ENCODE results near the gene PRIM2. TPM values are rescaled to one million over a fixed set of nuclear protein-coding genes. Genes with fewer than 3 reads are reported as not detected.
"Not testable (repeated sequence)": the region's sequence is repeated elsewhere in the genome, so short reads cannot be mapped to it uniquely, and the experiment has no call there.

PRIM2 gene
- total and polyA plus RNA-seq, 8 donors, result 4.9 to 126 (median 14.6) TPM; not detected in 1

DNA sequence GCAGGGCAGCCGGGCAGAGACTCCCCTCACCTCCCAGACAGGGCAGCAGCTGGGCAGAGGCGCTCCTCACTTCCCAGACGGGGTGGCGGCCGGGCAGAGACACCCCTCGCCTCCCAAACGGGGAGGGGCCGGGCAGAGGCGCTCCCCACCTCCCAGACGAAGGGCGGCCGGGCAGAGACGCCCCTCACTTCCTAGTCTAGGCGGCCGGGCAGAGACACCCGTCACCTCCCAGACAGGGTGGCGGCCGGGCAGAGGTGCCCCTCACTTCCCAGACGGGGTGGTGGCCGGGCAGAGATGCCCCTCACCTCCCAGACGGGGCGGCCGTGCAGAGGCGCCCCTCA is 6.6 kb upstream of the PRIM2 start:
- no peak for DNase-seq
- Histone ChIP-seq H3K9me3 (no peaks in the 10 kb centered on the region), H3K27ac (no peak overlapping the region), H3K4me3 (no peak overlapping the region), H3K36me3 (no peaks in the 10 kb centered on the region), H3K4me1 (peaks cover 0 to 16% (median 11%) of the 10 kb centered on the region in 4 donors), H3K27me3 (no peaks in the 10 kb centered on the region)
- 92 to 97% (median 96%) methylated on average over 6 to 24 of the region's 24 CpGs for WGBS, 5 donors
- intact Hi-C loops (cut with DNase I; ENCODE audit: low total_unique reads), result loop anchor here (10.0 kb wide), 1 partner anchor 96 kb away; no protein-coding TSS in a partner anchor
- TF ChIP-seq POLR2AphosphoS5 (IDR thresholded peaks at IDR 0.05) (no peak), EP300 (IDR thresholded peaks at IDR 0.05) (no peak), POLR2A (IDR thresholded peaks at IDR 0.05) (no peak)
- TF ChIP-seq, protein P1, sequence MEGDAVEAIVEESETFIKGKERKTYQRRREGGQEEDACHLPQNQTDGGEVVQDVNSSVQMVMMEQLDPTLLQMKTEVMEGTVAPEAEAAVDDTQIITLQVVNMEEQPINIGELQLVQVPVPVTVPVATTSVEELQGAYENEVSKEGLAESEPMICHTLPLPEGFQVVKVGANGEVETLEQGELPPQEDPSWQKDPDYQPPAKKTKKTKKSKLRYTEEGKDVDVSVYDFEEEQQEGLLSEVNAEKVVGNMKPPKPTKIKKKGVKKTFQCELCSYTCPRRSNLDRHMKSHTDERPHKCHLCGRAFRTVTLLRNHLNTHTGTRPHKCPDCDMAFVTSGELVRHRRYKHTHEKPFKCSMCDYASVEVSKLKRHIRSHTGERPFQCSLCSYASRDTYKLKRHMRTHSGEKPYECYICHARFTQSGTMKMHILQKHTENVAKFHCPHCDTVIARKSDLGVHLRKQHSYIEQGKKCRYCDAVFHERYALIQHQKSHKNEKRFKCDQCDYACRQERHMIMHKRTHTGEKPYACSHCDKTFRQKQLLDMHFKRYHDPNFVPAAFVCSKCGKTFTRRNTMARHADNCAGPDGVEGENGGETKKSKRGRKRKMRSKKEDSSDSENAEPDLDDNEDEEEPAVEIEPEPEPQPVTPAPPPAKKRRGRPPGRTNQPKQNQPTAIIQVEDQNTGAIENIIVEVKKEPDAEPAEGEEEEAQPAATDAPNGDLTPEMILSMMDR (IDR thresholded peaks at IDR 0.05), result no peak

DNA sequence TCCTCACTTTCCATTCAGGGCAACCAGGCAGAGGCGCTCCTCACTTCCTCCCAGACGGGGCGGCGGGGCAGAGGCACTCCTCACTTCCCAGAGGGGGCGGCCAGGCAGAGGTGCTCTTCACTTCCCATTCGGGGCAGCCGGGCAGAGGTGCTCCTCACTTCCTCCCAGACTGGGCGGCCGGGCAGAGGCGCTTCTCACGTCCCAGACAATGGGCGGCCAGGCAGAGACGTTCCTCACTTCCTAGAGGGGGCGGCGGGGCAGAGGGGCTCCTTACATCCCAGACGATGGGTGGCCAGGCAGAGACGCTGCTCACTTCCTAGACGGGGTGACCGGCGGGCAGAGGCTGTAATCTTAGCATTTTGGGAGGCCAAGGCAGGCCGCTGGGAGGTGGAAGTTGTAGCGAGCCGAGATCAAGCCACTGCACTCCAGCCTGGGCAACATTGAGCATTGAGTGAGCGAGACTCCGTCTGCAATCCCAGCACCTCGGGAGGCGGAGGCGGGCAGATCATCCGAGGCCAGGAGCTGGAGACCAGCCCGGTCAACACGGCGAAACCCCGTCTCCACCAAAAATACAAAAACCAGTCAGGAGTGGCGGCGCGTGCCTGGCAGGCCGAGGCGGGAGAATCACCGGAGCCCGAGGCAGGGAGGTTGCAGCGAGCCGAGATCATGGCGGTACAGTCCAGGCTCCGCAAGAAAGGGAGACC is 6.0 kb upstream of the PRIM2 start:
- not testable (repeated sequence) for H3K9me3 ChIP-seq, DNase-seq, H3K4me3 ChIP-seq, H3K27ac ChIP-seq, H3K36me3 ChIP-seq, H3K27me3 ChIP-seq
- intact Hi-C loops (cut with DNase I; ENCODE audit: low total_unique reads), result loop anchor here (10.0 kb wide), 1 partner anchor 97 kb away; no protein-coding TSS in a partner anchor
- H3K4me1 ChIP-seq, result peaks cover 0 to 21% (median 14%) of the 10 kb centered on the region in 4 donors
- 91 to 97% (median 95%) methylated on average over 22 to 44 of the region's 44 CpGs for WGBS, 5 donors

DNA sequence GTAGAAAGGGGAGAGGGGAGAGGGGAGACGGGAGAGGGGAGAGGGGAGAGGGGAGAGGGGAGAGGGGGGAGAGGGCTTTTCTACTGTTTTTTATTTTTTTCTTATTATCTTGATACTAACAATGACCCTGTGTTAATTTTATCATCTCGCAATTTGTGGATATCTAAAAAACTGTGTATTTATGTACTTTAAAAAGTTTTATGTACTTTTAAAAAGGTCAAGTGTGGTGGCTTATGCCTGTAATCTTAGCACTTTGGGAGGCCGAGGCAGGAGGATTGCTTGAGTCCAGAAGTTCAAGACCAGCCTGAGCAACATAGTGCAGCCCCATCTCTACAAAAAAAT is 5.5 kb upstream of the PRIM2 start:
- H3K27ac ChIP-seq, result no peak overlapping the region
- intact Hi-C loops (cut with DNase I; ENCODE audit: low total_unique reads), result loop anchor here (10.0 kb wide), 1 partner anchor 97 kb away; no protein-coding TSS in a partner anchor
- DNase-seq, result no peak
- H3K4me1 ChIP-seq, result peaks cover 0 to 21% (median 14%) of the 10 kb centered on the region in 4 donors
- no peak overlapping the region for H3K4me3 ChIP-seq
- H3K27me3 ChIP-seq, result no peaks in the 10 kb centered on the region
- no peak for TF ChIP-seq POLR2A (IDR thresholded peaks at IDR 0.05)
- no peak for TF ChIP-seq EP300 (IDR thresholded peaks at IDR 0.05)
- TF ChIP-seq, protein P1 (IDR thresholded peaks at IDR 0.05), result no peak
- no peak for TF ChIP-seq POLR2AphosphoS5 (IDR thresholded peaks at IDR 0.05)
- no peaks in the 10 kb centered on the region for H3K36me3 ChIP-seq
- H3K9me3 ChIP-seq, result no peaks in the 10 kb centered on the region
- 61 to 88% (median 79%) methylated on average over 2 to 3 of the region's 3 CpGs for WGBS, 5 donors

DNA sequence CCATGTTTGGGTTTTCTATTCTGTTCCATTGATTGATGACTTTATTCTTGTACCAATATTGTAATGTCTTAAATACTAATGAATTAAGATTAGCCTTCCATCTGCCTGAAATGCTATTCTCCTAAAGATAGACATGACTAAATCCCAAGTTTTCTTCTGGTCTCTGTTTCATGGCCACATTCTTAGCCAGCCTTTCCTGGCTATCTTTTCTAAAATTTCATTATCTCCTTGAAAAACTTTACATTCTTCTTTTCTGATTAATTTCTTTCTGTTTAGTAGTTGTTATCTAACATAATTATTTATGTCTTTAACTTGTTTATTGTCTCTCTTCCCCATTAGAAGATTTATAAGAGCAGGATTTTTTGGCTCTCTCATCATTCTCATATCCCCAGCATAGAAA is 4.4 kb upstream of the PRIM2 start:
- Histone ChIP-seq H3K4me3 (no peak overlapping the region), H3K9me3 (no peaks in the 10 kb centered on the region), H3K27me3 (no peaks in the 10 kb centered on the region), H3K36me3 (no peaks in the 10 kb centered on the region), H3K27ac (peak overlapping the region in 4 of 5 donors; percentile 55 to 81 (median 72)), H3K4me1 (peaks cover 0 to 26% (median 18%) of the 10 kb centered on the region in 4 donors)
- intact Hi-C loops (cut with DNase I; ENCODE audit: low total_unique reads), result loop anchor here (10.0 kb wide), 1 partner anchor 98 kb away; no protein-coding TSS in a partner anchor
- no peak for TF ChIP-seq POLR2AphosphoS5 (IDR thresholded peaks at IDR 0.05)
- TF ChIP-seq, protein P1 (IDR thresholded peaks at IDR 0.05), result no peak
- TF ChIP-seq EP300 (IDR thresholded peaks at IDR 0.05), result no peak
- TF ChIP-seq POLR2A (IDR thresholded peaks at IDR 0.05), result no peak
- no peak for DNase-seq
